HAP-1 (cell line): ENCODE results near the gene MCC.

ENCODE experiments used
- DNase-seq, 2 experiments: peaks; one replicate each; pipeline ENCODE4 v3.0.0-alpha.2; 2016 to 2020; ENCODE audit warnings: low spot score in 2 of 2
- H3K27me3 ChIP-seq: fragments of 250-450 bp; sonication (Bioruptor Pico); 2 replicates; pipeline ENCODE4 v1.5.1; 2020; ENCODE audit warnings: low read depth, mild to moderate bottlenecking, moderate library complexity
- H3K36me3 ChIP-seq: fragments of 250-450 bp; sonication (Bioruptor Pico); replicated peaks from 2 replicates; pipeline ENCODE4 v1.5.1; 2020; ENCODE audit warnings: mild to moderate bottlenecking
- H3K4me1 ChIP-seq: fragments of 250-450 bp; sonication (Bioruptor Pico); 2 replicates; pipeline ENCODE4 v1.5.1; 2020; ENCODE audit warnings: mild to moderate bottlenecking
- H3K4me3 ChIP-seq: fragments of 250-450 bp; sonication (Bioruptor Pico); 2 replicates; pipeline ENCODE4 v1.5.1; 2020; ENCODE audit warnings: mild to moderate bottlenecking, moderate library complexity
- H3K9me3 ChIP-seq: fragments of 250-450 bp; sonication (Bioruptor Pico); 2 replicates; pipeline ENCODE4 v1.5.1; 2020; ENCODE audit warnings: mild to moderate bottlenecking, moderate library complexity
- in situ Hi-C: fragments of 300-500 bp; cut with MboI; formaldehyde crosslinking; loops from 3 replicates; pipeline ENCODE4 v1.14.3; 2020; ENCODE audit warnings: low sequenced_read_pairs, inconsistent platforms, mixed read lengths

Gene MCC

DNA sequence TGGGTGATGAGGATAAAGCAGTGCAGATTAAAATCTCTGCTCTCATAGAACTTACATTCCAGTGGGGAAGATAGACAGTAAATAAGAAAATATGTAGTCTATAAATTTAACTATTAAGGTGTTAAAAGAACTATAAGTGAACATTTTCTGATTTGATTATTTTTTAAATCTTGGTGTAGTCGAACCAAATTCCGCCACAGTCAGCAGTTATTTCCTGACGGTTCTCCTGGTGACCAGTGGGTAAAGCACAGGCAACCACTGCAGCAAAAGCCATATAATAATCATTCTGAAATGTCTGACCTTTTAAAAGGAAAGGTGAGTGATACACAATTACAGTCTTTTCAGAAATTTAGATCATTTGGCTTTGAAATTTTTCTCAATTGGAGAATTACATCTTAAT, 484.5 kb downstream of the MCC start:
- Histone ChIP-seq H3K4me3 (no peak overlapping the region), H3K36me3 (peaks cover 58% of the 10 kb centered on the region), H3K27me3 (no peaks in the 10 kb centered on the region), H3K9me3 (no peaks in the 10 kb centered on the region), H3K4me1 (no peaks in the 10 kb centered on the region)
- in situ Hi-C loops: loop anchor here (5.0 to 10.0 kb wide), 2 partner anchors 321 to 604 kb away; no protein-coding TSS in a partner anchor
- DNase-seq: no peak

DNA sequence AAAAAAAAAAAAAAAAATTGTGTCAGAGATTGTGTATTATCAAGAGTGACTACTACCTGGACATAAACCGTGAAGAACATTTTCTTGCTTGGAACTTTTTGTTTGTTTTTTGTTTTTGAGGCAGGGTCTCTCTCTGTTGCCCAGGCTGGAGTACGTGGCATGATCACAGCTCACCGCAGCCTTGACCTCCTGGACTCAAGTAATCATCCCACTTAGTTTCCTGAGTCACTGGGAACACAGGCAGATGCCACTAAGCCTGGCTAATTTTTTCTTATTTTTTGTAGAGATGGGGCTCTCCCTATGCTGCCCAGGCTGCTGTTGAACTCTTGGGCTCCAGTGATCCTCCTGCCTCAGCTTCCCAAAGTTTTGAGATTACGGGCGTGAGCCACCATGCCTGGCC, 485.8 kb downstream of the MCC start:
- in situ Hi-C loops: loop anchor here (5.0 to 10.0 kb wide), 2 partner anchors 322 to 605 kb away; no protein-coding TSS in a partner anchor
- DNase-seq: no peak
- H3K36me3 ChIP-seq: peaks cover 48% of the 10 kb centered on the region
- no peaks in the 10 kb centered on the region for H3K27me3 ChIP-seq
- H3K4me1 ChIP-seq: no peaks in the 10 kb centered on the region
- H3K9me3 ChIP-seq: no peaks in the 10 kb centered on the region
- no peak overlapping the region for H3K4me3 ChIP-seq

DNA sequence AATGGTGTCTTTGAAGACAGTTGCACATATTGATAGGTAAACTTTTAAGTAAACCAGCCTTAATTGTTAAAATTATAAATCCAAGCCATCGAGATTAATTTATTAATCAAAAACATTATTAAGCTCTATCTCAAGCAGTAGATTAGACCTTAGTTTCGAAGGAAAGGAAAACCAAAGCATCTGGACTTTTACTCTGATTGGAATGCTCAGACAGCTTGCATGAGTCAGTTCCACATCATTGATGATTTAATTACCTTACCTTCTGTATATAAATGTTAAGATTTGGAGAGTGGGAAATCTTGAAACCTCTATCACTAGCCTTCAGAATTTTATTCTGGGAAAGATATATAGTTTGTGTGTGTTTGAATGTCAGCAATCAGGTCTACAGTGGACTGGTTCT, 487.8 kb downstream of the MCC start:
- in situ Hi-C loops: loop anchor here (5.0 to 10.0 kb wide), 2 partner anchors 324 to 607 kb away; no protein-coding TSS in a partner anchor
- H3K9me3 ChIP-seq: no peaks in the 10 kb centered on the region
- H3K27me3 ChIP-seq: no peaks in the 10 kb centered on the region
- no peaks in the 10 kb centered on the region for H3K4me1 ChIP-seq
- no peak overlapping the region for H3K4me3 ChIP-seq
- H3K36me3 ChIP-seq: peaks cover 43% of the 10 kb centered on the region
- no peak for DNase-seq

DNA sequence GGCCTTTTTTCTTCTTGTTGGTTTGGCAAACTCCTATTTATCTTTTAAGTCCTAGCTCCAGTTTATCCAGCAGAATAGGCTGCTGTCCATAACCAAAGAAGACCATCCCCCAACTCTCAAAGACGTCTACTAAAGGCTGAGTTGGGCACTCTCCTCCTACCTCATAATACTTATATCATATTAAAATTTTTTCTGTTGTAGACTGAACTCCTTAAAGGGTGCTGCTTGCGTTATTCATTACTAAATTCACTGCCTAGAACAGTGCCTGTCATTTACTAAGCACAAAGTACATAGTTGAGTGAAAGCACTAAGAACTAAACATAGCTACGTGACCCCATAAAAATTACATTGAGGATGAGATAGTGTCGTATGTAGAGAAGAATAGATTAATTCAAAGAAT, 490.0 kb downstream of the MCC start:
- peaks cover 26% of the 10 kb centered on the region for H3K36me3 ChIP-seq
- H3K4me1 ChIP-seq: no peaks in the 10 kb centered on the region
- H3K9me3 ChIP-seq: no peaks in the 10 kb centered on the region
- no peak for DNase-seq
- no peaks in the 10 kb centered on the region for H3K27me3 ChIP-seq
- no peak overlapping the region for H3K4me3 ChIP-seq
- in situ Hi-C loops: no loop called here

DNA sequence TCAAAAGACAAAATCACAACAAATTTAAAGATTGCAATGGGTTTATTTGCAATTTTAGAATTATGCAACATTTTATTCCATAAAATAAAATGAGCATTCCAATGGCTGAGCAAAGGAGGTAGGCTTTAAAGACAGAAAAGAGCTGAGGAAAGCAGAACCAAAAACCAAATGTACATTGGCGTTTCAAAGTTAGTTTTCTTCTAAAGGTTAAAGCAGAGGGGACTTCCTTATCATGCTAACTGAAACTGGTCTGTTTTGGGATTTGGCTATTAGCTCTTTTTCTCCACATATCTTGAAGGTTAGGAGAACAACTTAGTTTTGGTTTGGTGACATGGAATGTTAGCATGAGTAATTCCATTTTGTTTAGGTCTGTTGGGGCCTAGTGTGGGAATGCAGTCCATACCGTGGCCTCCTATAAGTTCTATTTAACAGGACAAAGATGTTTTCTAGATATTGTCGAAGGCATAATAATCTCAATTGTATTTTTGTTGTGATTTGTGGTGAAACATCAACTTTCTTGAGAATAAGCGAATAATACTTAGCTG, 491.4 kb downstream of the MCC start:
- Histone ChIP-seq H3K4me3 (no peak overlapping the region), H3K27me3 (no peaks in the 10 kb centered on the region), H3K4me1 (no peaks in the 10 kb centered on the region), H3K36me3 (peaks cover 28% of the 10 kb centered on the region), H3K9me3 (no peaks in the 10 kb centered on the region)
- DNase-seq: no peak
- in situ Hi-C loops: no loop called here

DNA sequence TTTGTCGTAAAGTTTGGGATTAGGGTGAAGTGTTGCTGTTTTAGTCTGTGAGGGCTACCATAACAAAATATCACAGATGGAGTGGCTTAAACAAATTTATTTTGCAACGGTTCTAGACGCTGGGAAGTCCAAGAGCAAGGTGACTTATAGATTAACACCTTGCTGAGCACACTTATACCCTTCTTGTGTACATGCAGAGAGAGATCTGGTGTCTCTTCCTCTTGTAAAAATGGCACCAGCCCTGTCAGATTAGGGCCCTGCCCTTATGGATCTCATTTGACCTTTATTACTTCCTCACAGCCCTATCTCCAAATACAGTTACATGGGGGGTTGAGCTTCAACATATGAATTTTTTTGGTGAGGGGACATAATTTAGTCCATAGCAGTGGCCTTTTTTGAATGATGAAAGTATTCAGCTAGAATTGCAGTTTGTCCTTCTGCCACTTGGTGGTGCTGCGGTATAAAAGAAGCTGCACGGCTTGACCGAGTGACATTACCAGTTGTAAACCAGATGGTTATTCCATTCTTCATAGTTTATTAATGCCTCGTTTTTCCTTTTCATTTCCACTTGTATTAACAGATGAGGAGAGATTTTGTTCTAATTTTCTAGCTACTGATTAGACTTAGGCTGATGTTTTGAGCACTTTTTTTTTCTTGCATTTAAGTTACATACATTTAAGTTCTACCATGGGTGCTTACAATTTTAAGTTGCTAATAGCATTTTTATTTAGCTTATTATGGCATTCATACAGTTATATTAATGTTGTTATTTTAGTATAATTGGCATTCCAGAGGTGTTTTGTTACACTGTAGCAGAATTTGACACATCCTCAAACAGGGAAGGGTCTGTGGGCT, 492.3 kb downstream of the MCC start:
- Histone ChIP-seq H3K4me1 (no peaks in the 10 kb centered on the region; the same call in 1 of the 2 replicates), H3K27me3 (no peaks in the 10 kb centered on the region), H3K4me3 (no peak overlapping the region), H3K36me3 (peaks cover 19% of the 10 kb centered on the region), H3K9me3 (no peaks in the 10 kb centered on the region)
- DNase-seq: peak; percentile 39 to 86
- in situ Hi-C loops: no loop called here

DNA sequence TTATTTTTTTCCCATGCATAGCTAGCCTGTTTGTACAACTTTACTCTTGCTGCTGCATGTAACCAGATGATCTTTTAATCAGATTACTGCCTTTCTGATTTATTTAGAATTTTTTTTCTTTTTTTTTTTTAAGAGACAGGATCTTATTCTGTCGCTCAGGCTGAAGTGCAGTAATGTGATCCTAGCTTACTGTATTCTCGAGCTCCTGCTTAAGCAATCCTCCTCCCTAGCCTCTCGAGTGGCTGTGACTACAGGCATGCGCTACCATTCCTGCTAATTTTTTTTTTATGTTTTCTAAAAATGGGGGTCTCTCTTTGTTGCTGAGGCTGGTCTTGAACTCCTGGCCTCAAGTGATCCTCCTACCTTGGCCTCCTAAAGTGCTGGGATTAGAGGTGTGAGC, 502.0 kb downstream of the MCC start:
- DNase-seq: no peak
- no peaks in the 10 kb centered on the region for H3K27me3 ChIP-seq
- in situ Hi-C loops: no loop called here
- H3K9me3 ChIP-seq: no peaks in the 10 kb centered on the region
- H3K4me1 ChIP-seq: peaks cover 13% of the 10 kb centered on the region
- peaks cover 16% of the 10 kb centered on the region for H3K36me3 ChIP-seq
- no peak overlapping the region for H3K4me3 ChIP-seq

DNA sequence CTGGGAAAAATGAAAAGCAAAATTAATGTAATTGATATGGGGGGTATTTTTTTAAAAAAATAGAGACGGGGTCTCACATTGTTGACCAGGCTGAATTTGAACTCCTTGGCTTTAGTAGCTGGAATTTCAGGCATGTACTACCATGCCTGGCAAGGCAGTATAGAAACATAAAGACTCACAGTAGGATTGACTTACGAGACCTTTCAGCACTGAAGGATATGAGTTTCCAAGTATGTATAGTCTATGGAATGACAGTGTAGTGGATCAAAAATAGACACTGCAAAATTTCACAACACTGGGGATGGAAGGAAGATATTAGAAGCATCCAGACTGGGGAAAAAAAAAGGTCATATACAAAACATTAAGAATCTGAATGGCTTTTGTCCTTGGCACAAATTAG, 504.9 kb downstream of the MCC start:
- in situ Hi-C loops: no loop called here
- DNase-seq: no peak
- no peak overlapping the region for H3K4me3 ChIP-seq
- H3K9me3 ChIP-seq: no peaks in the 10 kb centered on the region
- peaks cover 11% of the 10 kb centered on the region; the same call in 1 of the 2 replicates for H3K36me3 ChIP-seq
- H3K4me1 ChIP-seq: peaks cover 20% of the 10 kb centered on the region
- H3K27me3 ChIP-seq: no peaks in the 10 kb centered on the region

DNA sequence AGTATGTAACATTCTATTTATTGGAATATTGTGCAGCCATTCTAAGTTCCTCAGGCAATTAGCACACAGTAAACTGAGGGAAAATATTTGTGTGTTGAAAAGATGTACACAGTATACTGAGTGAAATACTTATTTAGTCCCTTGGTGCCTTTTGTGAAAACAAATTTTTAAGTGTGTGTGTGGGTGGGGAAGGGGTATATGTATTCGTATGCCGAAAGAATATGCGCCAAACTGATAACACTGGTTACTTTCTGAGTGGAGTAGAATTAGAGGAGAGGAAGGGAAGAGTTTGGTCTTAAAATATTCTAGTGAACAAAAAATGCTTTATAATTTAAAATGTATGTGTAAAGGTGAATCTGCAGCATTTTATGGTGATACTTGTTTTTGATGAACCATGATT, 508.5 kb downstream of the MCC start:
- H3K9me3 ChIP-seq: no peaks in the 10 kb centered on the region
- H3K27me3 ChIP-seq: no peaks in the 10 kb centered on the region
- peaks cover 19% of the 10 kb centered on the region for H3K4me1 ChIP-seq
- H3K4me3 ChIP-seq: no peak overlapping the region
- H3K36me3 ChIP-seq: peaks cover 7% of the 10 kb centered on the region; the same call in 1 of the 2 replicates
- in situ Hi-C loops: no loop called here
- no peak for DNase-seq

DNA sequence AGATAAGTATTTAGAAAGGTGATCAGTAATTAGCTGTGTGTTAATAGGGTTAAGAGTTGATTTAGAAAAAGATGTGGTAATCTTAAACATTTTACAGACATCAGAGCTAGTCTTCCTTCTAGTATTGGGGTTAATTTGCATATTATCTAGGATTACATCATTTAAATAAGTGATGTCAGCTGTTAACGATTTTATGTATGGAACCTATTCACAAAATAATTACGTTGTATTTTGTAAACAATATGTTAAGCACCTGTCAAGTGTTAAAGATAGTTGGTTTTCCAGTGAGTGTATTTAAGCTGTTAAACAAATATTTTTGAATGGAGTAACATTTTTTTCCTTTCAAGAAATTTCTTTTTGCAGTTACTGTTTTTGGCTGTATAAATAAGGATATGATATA, 509.4 kb downstream of the MCC start:
- Histone ChIP-seq H3K4me1 (peaks cover 18% of the 10 kb centered on the region), H3K4me3 (peak overlapping the region; percentile 91), H3K27me3 (no peaks in the 10 kb centered on the region), H3K9me3 (no peaks in the 10 kb centered on the region), H3K36me3 (peaks cover 7% of the 10 kb centered on the region; the same call in 1 of the 2 replicates)
- DNase-seq: no peak
- in situ Hi-C loops: no loop called here

DNA sequence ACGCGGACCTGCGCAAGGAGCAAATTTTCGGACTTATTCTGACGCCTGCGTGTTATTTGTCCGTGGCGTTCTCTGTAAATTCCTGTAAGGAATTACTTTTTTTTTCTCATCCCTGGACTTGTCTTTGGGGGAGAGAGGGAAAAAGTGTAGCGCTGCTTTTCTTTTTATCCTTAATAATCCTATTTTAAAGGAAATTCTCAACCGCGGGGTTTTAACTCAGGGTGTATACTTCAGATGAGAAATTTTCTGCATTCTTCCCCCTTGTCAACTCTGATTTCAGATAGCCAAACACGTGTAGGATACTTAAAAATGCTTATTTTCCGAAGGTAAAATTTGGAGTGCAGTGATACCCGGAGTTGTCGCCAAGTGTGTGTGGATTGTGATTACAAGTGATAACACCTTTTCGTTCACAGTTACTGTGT, 510.8 kb downstream of the MCC start:
- Histone ChIP-seq H3K4me1 (peaks cover 12% of the 10 kb centered on the region), H3K36me3 (peaks cover 2% of the 10 kb centered on the region; the same call in 1 of the 2 replicates), H3K4me3 (peak overlapping the region; percentile 91), H3K27me3 (no peaks in the 10 kb centered on the region), H3K9me3 (no peaks in the 10 kb centered on the region)
- in situ Hi-C loops: no loop called here
- no peak for DNase-seq

DNA sequence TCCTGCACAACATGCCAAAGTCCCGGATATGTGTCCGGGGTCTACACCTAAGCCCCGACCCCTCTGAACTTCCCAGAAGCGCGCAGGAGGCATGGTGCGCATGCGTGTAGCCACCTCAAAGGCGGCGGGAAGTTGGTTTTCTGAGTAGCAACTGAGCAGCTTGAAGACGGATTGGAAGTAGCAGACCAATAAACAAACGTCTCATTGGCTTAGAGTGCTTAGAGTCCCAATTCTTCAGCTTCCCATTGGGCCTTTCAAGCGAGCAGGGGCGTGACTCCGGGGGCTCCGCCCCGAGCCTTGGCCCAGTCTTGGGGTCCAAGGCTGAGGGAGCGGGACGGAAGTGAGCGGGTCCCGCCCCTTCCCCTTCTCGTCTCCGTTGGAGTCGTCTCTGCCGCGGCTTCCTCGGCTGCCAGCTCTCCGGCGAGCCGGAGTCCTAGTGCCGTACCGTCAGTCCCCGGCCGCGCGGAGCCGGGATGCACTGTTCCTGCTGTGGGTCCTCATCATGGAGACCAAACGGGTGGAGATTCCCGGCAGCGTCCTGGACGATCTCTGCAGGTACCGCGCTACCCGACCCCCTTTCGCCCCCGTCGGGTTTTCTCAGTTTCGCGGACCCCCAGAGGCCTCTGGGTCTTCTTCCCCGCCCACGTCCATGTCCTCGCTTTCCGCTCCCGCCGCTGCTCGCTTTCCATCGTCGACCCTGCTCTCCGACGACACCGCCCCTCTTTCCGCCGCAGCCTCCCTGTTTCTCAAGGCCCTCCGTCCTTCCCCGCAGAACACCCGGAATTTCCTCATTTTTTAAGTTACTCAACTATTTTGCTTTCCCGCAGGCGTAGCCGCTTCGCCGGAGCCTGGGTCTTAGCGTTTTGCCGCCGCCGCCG, 511.6 kb downstream of the MCC start, which contains the start of gene DCP2:
Gene DCP2 (plus strand): TSS at position 367 of the 878 bp plus-strand sequence. CDS start 136 bp downstream, at position 503.
- in situ Hi-C loops: no loop called here
- DNase-seq: peak; percentile 97 to 99

DNA sequence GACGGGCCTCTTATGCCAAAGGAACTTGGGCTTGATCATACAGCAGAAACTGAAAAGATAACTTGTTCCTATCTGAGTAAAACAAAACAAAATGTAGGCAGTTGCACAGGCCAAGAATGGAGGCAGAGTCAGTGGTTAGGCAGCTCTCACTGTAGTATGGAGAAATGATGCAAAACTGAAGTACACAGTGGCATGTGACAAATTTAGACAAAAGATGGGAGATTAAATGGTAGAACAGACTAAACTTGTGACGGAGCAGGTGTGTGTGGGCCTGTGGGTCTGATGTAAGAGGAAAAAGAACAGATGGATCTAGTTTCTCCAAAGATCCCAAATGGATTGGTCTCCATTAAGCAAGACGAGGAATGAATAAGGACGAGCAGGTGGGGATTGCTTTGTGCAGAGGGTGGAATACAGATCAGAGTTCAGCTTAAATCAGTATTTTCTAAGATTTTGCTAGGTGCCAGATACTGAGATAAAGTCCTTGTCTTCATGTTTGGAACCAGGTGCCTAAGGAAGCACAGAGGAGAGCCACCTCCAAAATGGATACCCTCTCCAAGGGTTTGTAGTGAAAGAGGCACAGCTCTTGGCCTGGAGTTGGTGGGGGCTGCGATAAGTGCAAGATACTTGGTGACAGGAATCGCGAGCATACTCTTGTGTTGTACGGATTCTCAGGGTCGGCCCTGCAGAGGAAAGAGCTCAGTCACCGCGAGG, 512.4 kb downstream of the MCC start:
- Histone ChIP-seq H3K4me1 (peaks cover 9% of the 10 kb centered on the region), H3K9me3 (no peaks in the 10 kb centered on the region), H3K4me3 (peak overlapping the region; percentile 91), H3K36me3 (no peaks in the 10 kb centered on the region), H3K27me3 (no peaks in the 10 kb centered on the region)
- in situ Hi-C loops: no loop called here
- peak in 1 of 2 experiments; percentile 22 for DNase-seq

More for the DNA sequence above, 511.6 kb downstream of the MCC start, which contains the start of gene DCP2:
- no peaks in the 10 kb centered on the region for H3K9me3 ChIP-seq
- H3K36me3 ChIP-seq: no peaks in the 10 kb centered on the region; the same call in 1 of the 2 replicates
- H3K4me1 ChIP-seq: peaks cover 9% of the 10 kb centered on the region
- H3K27me3 ChIP-seq: no peaks in the 10 kb centered on the region
- H3K4me3 ChIP-seq: peak within 1 kb of the TSS; percentile 91
